Thyroid gland (tissue), 4 donors: ENCODE data around the gene FBXO9. TPM values are rescaled to one million over a fixed set of nuclear protein-coding genes. Genes with fewer than 3 reads are reported as not detected.
A peak's percentile ranks its signal among the peaks of the same experiment; 100 is the strongest.

ENCODE experiments used
- DNase-seq, 2 donors: peaks; one replicate each; pipeline ENCODE4 v3.0.0-alpha.2; 2019
- H3K27ac ChIP-seq, 3 donors: fragments of 200-600 bp; sonication (generic); 1 replicate in 2 of 3; 2 replicates in 1 of 3; pipeline ENCODE4 v1.5.1; 2016 to 2019; ENCODE audit warnings: mild to moderate bottlenecking in 1 of 3, moderate library complexity in 1 of 3
- H3K27me3 ChIP-seq: fragments of 200-600 bp; sonication (generic); one replicate; pipeline ENCODE4 v1.5.1; 2019
- H3K36me3 ChIP-seq, 2 donors: fragments of 200-600 bp; sonication (generic); one replicate each; pipeline ENCODE4 v1.5.1; 2016 to 2019
- H3K4me1 ChIP-seq, 2 donors: fragments of 200-600 bp; sonication (generic); one replicate each; pipeline ENCODE4 v1.5.1; 2017 to 2019
- H3K4me3 ChIP-seq, 3 donors: fragments of 200-600 bp; sonication (generic); replicated peaks in 1 of 3; 1 replicate in 2 of 3; 2 replicates in 1 of 3; pipeline ENCODE4 v1.5.1; 2016; ENCODE audit warnings: mild to moderate bottlenecking in 1 of 3
- H3K9me3 ChIP-seq: fragments of 200-600 bp; sonication (generic); one replicate; pipeline ENCODE4 v1.5.1; 2017
- CTCF ChIP-seq, 6 experiments: fragments of 200-600 bp in 3 of 6; fragments of 450-650 bp in 3 of 6; sonication (generic) in 3 of 6; IDR thresholded peaks; one replicate each; pipeline ENCODE4 v1.5.1; 2016 to 2019; ENCODE audit warnings: antibody characterized with exemption in 6 of 6, mild to moderate bottlenecking in 2 of 6, inconsistent platforms in 1 of 6, moderate library complexity in 1 of 6
- POLR2A ChIP-seq, 2 donors: fragments of 450-650 bp; IDR thresholded peaks; one replicate each; pipeline ENCODE4 v1.6.1; 2017; ENCODE audit warnings: antibody characterized with exemption in 2 of 2, mild to moderate bottlenecking in 2 of 2, moderate library complexity in 1 of 2
- WGBS, 2 donors: methylation state at CpG; one replicate each; pipeline ENCODE4 v1.1.5; 2017; 5-methylcytosine and 5-hydroxymethylcytosine counted together
- intact Hi-C: fragments of 100-400 bp; cut with DNase I; formaldehyde crosslinking; loops from one replicate; pipeline ENCODE4 v1.15.1; 2023
- total RNA-seq, 4 donors: library from RNA; depleted of rRNA; stranded (reverse); fragments of >200 nt; gene quantifications; one replicate each; pipeline ENCODE4 v1.2.3, GENCODE V29; 2016

The FBXO9 gene
- total RNA-seq, 4 donors from 2014 or later = 62.1 to 77.4 (median 76.4) TPM

- no peaks in the 10 kb centered on the region for H3K9me3 ChIP-seq
- no peak for DNase-seq
- TF ChIP-seq POLR2A (IDR thresholded peaks at IDR 0.05) (no peak), CTCF (IDR thresholded peaks at IDR 0.05) (no peak)
- H3K4me1 ChIP-seq = no peaks in the 10 kb centered on the region
- peaks cover 72 to 78% of the 10 kb centered on the region in 2 donors for H3K36me3 ChIP-seq
- H3K4me3 ChIP-seq = no peak overlapping the region
- intact Hi-C loops = no loop called here
- H3K27me3 ChIP-seq = no peaks in the 10 kb centered on the region
- no peak overlapping the region for H3K27ac ChIP-seq
- 49 to 60% methylated on average over 1 of the region's 1 CpG for WGBS, 2 donors
Measured at GRCh38 chr6:53095716-53096115, 30.5 kb downstream of the FBXO9 start.

GRCh38 chr6:53100561-53100960 is 35.4 kb downstream of the FBXO9 start:
- Histone ChIP-seq H3K27ac (no peak overlapping the region), H3K4me3 (no peak overlapping the region), H3K4me1 (no peaks in the 10 kb centered on the region), H3K27me3 (no peaks in the 10 kb centered on the region), H3K9me3 (no peaks in the 10 kb centered on the region), H3K36me3 (peaks cover 47 to 48% of the 10 kb centered on the region in 2 donors)
- no peak for DNase-seq
- WGBS, 2 donors = 32 to 39% methylated on average over 2 of the region's 2 CpGs
- TF ChIP-seq CTCF (IDR thresholded peaks at IDR 0.05) (no peak), POLR2A (IDR thresholded peaks at IDR 0.05) (no peak)
- intact Hi-C loops = no loop called here

GRCh38 chr6:53101006-53101405 is 35.8 kb downstream of the FBXO9 start:
- WGBS, 2 donors = 94 to 100% methylated on average over 2 of the region's 2 CpGs
- H3K27me3 ChIP-seq = no peaks in the 10 kb centered on the region
- TF ChIP-seq POLR2A (IDR thresholded peaks at IDR 0.05) = no peak
- TF ChIP-seq CTCF (IDR thresholded peaks at IDR 0.05) = no peak
- no peaks in the 10 kb centered on the region for H3K4me1 ChIP-seq
- no peak overlapping the region for H3K27ac ChIP-seq
- no peak for DNase-seq
- intact Hi-C loops = no loop called here
- H3K9me3 ChIP-seq = no peaks in the 10 kb centered on the region
- H3K36me3 ChIP-seq = peaks cover 43% of the 10 kb centered on the region in 2 donors
- no peak overlapping the region for H3K4me3 ChIP-seq

GRCh38 chr6:53103993-53104675 is 38.9 kb downstream of the FBXO9 start:
- Histone ChIP-seq H3K27me3 (no peaks in the 10 kb centered on the region), H3K4me1 (peaks cover 0 to 4% of the 10 kb centered on the region in 2 donors), H3K27ac (no peak overlapping the region), H3K36me3 (peaks cover 15 to 19% of the 10 kb centered on the region in 2 donors), H3K4me3 (no peak overlapping the region), H3K9me3 (no peaks in the 10 kb centered on the region)
- 88 to 93% methylated on average over 3 of the region's 3 CpGs for WGBS, 2 donors
- DNase-seq = no peak
- intact Hi-C loops = no loop called here
- TF ChIP-seq POLR2A (IDR thresholded peaks at IDR 0.05) (no peak), CTCF (IDR thresholded peaks at IDR 0.05) (peak in 2 of 6 experiments; percentile 12 to 14)

GRCh38 chr6:53104916-53105315 is 39.7 kb downstream of the FBXO9 start:
- H3K4me1 ChIP-seq = peaks cover 0 to 4% of the 10 kb centered on the region in 2 donors
- H3K36me3 ChIP-seq = peaks cover 15 to 17% of the 10 kb centered on the region in 2 donors
- intact Hi-C loops = no loop called here
- H3K27me3 ChIP-seq = no peaks in the 10 kb centered on the region
- no peaks in the 10 kb centered on the region for H3K9me3 ChIP-seq
- no peak overlapping the region for H3K4me3 ChIP-seq
- no peak for DNase-seq
- TF ChIP-seq POLR2A (IDR thresholded peaks at IDR 0.05) = no peak
- no peak for TF ChIP-seq CTCF (IDR thresholded peaks at IDR 0.05)
- no peak overlapping the region for H3K27ac ChIP-seq
